D341Med (cell line): Measurements from ENCODE around the gene UBE2Q2.
"Not testable (repeated sequence)": the region's sequence is repeated elsewhere in the genome, so short reads cannot be mapped to it uniquely, and the experiment has no call there.

Source experiments
- DNase-seq: peaks from one replicate; pipeline ENCODE4 v3.0.0; 2012; ENCODE audit warnings: low spot score

UBE2Q2 gene

GRCh38 chr15:75827691-75828090, 15.6 kb upstream of the UBE2Q2 start:
- DNase-seq = no peak

DNA sequence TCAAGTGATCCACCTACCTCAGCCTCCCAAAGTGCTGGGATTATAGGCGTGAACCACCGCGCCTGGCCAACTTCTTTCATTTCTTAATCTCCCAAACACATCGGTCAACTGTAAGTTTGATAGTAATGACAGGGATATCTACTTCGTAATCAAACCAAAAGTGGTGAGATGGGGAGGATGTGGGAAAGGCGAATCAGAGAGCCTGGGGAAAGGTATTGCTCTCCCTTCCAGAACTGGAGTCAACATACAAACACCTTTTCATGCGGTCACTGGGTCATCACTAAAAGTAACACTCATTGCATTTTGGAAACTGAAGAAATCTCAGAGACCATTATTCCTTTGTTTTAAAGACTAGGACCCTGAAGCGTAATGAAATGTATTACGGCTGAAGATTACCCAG, 14.8 kb upstream of the UBE2Q2 start:
- no peak for DNase-seq

DNA sequence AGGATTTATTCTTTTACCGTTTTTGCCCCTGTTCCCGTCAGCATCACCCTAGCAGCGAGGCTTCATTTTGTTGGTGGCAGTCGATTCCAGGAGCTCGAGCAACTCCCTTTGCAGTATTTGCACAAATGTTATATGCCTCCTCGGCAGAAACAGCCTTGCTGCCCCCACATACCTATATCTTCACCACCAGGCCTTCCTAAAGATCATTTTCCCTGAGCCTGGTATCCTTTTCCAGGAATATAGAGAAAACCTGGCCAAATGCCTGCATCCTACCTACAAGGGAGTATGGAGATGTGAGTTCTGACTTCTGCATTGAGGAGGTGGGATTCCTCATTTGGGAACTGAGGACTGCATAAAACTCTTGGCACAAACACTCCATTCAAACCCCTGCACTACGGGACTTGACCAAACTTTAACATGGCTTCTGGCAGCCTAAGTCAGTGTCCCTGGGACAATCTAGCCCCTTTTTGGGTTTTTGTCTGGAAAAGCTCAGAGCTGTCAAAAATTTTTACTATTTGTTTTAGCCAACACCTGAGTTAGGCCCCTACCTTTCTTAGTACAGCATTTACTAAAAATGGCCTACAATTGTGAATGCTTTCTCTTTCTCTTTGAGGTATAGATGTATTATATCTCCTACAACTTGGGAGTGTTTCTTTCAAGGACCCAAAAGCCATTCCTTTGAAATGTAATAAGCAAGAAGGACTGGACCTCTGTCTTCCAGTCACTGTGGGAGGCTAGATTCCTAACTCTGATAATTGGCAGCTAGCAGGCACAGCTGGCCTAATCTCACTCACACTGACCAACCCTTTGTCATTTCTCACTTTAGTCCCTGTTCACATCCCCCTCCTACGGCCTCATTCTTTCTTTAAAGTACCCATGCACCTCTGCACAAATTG, 12.1 kb upstream of the UBE2Q2 start:
- DNase-seq = no peak

GRCh38 chr15:75831806-75832102, 11.5 kb upstream of the UBE2Q2 start:
- DNase-seq = no peak

GRCh38 chr15:75832114-75832513, 11.1 kb upstream of the UBE2Q2 start:
- DNase-seq = no peak

- no peak for DNase-seq
Measured at GRCh38 chr15:75834021-75834420, 9.2 kb upstream of the UBE2Q2 start.

GRCh38 chr15:75835990-75836958, 7.0 kb upstream of the UBE2Q2 start:
- DNase-seq = no peak

DNA sequence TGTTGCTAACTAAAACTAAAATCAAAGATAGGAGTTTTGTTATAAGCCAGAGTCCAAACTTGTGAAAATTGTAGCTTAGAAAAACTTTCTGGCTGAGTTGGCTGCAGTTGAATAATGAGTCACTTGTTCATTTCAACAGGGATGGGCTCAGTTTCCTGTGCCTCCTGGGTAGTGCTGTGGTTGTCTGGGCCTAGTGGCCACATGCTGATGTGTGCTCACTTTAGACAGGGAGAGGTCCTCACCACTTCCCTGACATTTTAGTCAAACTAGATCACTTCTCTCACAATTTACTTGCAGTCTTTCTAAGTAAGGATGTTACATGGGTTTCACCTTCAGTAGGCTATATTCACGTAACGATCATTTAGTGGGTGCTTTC, 6.3 kb upstream of the UBE2Q2 start:
- DNase-seq = no peak

- no peak for DNase-seq
Measured at GRCh38 chr15:75840659-75841058, 2.6 kb upstream of the UBE2Q2 start.

GRCh38 chr15:75841626-75842025, 1.6 kb upstream of the UBE2Q2 start:
- DNase-seq = no peak

- peak; percentile 81 for DNase-seq
Measured at GRCh38 chr15:75843678-75844581, 683 bp downstream of the UBE2Q2 start.

DNA sequence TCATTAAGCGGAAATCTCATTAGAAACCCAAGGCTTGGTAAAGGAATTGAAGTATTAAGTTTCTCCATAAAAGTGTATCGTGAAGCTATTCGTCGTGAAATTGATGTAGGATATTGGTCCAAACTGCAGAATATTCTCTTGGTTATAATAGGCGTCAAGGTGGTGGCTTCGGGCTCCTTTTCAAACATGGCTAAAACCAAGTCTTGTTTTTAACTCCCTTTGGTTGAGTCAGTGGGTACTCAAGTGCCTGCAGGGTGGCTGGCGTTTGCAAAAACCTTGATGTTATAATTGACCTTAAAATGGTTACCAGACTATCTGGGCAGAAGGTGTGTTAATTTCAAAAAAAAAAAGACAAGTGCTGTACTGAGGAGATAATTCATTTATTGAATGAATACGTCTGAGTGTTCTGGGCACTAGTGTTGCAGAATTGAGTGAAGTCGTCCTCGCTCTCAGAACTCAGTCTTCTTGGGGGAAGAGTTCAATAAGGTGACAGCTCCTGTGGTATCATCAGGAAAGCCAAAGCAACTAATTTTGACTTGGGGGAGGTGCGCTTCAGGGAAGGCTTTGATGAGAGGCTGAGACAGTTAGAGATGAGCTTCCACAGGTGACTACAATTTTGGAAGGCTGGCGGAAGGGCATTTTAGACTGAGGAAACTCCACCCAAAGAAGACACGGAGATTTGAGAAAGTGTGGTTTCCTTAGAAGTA, 1.5 kb downstream of the UBE2Q2 start:
- no peak for DNase-seq

DNA sequence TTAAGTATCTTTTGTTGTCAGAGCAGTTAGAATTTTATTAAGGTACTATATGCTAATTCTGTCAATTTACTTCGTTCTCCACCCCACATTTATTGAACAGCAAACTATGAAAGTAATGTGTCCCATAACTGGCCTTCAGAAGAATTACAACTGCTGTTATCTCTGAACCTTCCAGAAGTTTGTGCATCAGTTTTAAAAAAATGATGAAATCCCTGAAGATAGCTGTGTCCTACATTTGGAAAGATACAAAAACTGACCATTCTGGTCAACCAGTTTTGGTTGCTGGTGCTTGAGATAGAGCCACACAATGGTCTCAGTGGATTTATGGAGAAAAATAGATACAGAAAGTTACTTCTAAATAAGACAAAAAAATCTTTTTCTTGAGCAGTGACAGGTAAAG, 5.9 kb downstream of the UBE2Q2 start:
- DNase-seq = no peak

DNA sequence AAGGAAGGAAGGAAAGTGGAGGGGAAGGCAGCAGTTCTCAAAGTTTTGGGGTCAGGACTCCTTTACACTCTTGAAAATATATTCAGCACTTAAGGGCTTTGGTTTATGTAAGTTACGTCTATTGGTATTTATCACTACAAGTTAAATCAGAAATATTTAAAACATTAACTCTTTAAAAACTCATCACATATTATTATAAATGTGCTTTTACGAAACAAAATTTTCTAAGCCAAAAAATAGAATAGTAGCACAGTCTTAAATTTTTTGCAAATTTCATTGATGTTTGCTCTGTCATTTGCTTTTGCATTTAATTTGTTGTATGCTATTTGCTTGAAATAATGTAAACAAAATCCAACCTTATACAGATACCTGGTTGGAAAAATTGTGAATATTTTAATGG, 7.5 kb downstream of the UBE2Q2 start:
- DNase-seq = no peak

- not testable (repeated sequence) for DNase-seq
Measured at GRCh38 chr15:75851566-75851965, 8.3 kb downstream of the UBE2Q2 start.

GRCh38 chr15:75857886-75858285, 14.6 kb downstream of the UBE2Q2 start:
- DNase-seq = no peak

DNA sequence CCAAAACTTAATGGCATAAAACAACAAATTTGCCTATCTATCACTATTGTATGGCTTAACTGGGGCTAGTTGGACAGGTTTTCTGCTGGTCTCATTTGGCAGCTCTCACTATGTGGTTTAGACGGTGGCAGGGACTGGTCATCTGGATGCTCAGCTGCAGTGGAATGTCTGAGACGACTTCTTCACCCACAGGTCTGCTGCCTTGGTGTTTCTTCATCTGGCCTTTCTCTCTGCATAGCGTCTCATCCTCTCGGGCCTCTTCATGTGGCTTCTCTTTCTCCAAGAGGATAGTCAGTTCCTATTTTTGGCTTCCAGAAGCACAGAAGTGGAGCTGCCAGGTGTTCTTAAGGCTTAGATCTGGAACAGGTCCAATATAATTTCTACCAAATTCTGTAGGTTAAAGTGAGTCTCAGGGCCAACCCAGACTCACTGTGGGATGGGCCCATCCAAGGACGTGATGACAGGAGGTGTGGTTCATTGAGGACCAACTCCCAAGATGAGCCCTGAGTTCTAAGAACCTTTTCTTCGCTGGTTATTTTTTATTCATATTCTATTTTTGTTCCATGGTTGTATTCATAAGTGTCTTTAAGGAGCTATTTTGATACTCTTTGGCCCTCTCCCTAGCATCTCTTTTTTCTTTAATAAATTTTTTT, 18.6 kb downstream of the UBE2Q2 start:
- no peak for DNase-seq

- no peak for DNase-seq
Measured at GRCh38 chr15:75862796-75863195, 19.5 kb downstream of the UBE2Q2 start.

- no peak for DNase-seq
Measured at GRCh38 chr15:75864213-75865059, 21.2 kb downstream of the UBE2Q2 start.

DNA sequence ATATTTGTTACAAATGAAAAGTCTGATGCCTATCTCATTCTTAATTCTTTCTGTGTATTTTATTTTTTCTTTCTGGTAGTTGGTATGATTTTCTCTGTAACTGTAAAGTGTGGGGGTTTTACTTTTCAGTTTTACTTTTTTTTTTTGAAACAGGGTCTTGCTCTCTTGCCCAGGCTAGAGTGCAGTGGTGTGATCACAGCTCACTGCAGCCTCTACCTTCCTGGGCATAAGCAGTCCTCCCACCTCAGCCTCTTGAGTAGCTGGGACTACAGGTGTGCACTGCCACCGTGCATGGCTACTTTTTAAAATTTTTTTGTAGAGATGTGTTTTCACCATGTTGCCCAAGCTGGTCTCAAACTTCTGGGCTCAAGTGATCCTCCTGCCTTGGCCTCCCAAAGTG, 22.8 kb downstream of the UBE2Q2 start:
- not testable (repeated sequence) for DNase-seq
